Stimulated activated CD8-positive, alpha-beta memory T cell treated with anti-CD3 and anti-CD28 coated beads, Interleukin-4, amount 100 ng/mL, for 4 hours (primary cell): Measurements from ENCODE around the gene STX8.

Source experiments
- DNase-seq, 2 donors: peaks; one replicate each; pipeline ENCODE4 v3.0.0-alpha.2; 2020; ENCODE audit warnings: low read depth in 2 of 2, low spot score in 1 of 2

Gene STX8

GRCh38 chr17:9306086-9306485 lies 269.5 kb downstream of the STX8 start:
- DNase-seq, result no peak

DNA sequence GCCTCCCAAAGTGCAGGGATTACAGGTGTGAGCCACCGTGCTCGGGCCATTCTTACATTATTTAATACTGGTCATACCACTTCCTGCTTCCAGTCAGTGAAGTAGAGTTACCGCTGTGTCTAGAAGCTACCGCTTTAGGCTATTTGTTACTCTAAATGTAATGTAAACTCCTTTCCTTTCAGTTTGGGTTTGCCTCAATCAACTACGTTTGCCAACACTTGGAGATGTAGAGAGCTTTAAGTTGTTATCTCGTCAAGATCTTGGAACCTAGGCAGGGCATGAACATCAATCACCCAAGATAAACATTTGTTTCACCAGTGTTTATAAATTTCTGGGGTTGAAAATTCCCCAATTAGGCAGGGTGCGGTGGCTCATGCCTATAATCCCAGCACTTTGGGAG lies 275.9 kb downstream of the STX8 start:
- DNase-seq, result no peak

GRCh38 chr17:9298776-9299295 lies 276.8 kb downstream of the STX8 start:
- DNase-seq, result no peak

DNA sequence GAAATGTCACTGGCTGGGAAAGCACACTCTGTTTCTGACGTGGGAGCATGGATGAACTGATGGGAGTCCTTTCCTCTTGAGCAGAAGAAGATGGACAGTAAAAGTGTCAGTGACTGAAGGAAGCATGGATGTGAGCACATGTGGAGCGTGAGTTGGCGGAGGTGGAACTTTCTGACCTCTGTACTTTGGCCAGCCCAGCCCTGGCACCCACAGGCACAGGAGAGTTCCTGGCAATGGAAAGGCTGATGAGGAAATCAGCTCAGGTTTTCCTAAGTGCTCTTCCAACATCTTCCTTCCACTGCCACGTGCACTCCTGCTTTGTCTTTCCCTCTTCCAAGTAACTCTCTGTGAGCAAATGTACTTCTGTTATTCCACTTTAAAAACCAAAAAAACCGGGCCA lies 277.5 kb downstream of the STX8 start:
- DNase-seq, result no peak

GRCh38 chr17:9294661-9295210 lies 280.9 kb downstream of the STX8 start:
- DNase-seq, result no peak

- no peak for DNase-seq
Observed at GRCh38 chr17:9292561-9292941, 283.1 kb downstream of the STX8 start.

DNA sequence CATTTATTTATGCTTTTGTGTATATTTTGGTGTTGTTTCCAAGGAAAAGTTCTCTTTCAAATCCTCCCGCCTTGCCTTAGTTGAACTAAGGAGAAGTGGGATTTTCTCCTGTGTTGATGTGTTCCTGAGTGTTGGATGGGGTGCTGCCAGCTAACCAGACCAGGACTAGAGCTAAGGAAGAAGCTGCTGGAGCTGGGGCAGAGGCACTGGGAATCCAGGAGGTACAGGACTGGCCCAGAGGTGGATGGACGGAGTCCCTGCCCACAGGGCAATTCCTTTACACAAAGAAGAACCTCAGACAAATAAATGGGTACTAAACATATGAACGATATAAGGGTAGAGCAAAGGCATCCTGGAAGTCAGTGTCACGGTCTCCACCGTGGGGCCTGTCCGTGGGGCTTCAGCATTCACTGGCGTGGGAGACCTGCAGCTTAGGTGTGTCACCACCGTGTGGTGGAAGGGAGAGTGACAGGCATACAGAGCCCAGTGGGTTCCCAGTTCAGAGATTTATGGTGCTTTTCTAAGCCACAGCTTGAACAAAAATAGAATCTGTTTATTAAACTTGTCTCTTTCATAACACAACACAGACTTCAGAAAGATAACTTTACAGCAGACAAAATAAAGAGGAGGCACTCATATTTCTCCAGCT lies 283.6 kb downstream of the STX8 start:
- DNase-seq, result peak in 1 of 2 donors; percentile 2

GRCh38 chr17:9290226-9290613 lies 285.4 kb downstream of the STX8 start:
- DNase-seq, result no peak

- DNase-seq, result no peak
Observed at GRCh38 chr17:9287306-9287705, 288.3 kb downstream of the STX8 start.

DNA sequence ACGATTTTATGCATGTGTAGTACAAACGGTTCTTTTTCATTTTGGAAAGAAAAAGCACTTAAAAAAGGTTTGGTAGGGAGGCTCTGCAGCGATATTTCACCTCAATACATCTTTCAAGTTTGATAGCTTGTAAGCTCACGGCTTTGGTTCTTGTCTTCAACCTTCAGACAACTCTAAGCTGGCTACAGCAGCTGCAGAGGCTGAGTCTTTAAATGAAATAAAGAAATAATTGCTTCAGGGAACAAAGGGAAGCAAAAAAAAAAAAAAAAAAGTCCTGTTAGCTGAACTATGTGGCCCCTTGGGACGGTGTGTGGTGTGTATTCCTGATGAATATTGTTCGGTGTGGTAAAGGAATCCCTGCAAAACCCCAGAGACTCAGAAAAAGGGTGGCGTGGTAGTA lies 289.2 kb downstream of the STX8 start:
- no peak for DNase-seq

- DNase-seq, result no peak
Observed at GRCh38 chr17:9285602-9286427, 289.8 kb downstream of the STX8 start.

GRCh38 chr17:9284884-9285283 lies 290.7 kb downstream of the STX8 start:
- no peak for DNase-seq

DNA sequence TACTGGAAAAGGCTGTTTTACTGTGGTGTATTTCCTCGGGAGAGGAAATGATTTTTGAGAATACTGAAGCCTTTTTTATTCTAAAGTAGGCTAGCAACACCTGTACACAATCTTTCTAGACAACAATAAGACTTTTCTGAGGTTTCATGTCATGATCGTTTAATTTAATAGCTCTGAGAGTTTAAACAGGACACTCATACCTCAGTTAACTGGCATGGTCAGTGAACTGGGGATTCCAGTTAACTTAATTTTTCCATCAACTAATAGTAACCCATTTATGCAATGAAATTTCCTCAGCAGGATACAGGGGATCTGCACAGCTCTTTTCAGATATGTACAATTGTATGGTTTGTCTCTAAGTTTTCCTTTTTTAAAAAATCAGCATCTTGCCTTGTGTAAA lies 291.7 kb downstream of the STX8 start:
- no peak for DNase-seq

- DNase-seq, result no peak
Observed at GRCh38 chr17:9279893-9280292, 295.7 kb downstream of the STX8 start.

GRCh38 chr17:9274973-9275372 lies 300.6 kb downstream of the STX8 start:
- DNase-seq, result no peak

DNA sequence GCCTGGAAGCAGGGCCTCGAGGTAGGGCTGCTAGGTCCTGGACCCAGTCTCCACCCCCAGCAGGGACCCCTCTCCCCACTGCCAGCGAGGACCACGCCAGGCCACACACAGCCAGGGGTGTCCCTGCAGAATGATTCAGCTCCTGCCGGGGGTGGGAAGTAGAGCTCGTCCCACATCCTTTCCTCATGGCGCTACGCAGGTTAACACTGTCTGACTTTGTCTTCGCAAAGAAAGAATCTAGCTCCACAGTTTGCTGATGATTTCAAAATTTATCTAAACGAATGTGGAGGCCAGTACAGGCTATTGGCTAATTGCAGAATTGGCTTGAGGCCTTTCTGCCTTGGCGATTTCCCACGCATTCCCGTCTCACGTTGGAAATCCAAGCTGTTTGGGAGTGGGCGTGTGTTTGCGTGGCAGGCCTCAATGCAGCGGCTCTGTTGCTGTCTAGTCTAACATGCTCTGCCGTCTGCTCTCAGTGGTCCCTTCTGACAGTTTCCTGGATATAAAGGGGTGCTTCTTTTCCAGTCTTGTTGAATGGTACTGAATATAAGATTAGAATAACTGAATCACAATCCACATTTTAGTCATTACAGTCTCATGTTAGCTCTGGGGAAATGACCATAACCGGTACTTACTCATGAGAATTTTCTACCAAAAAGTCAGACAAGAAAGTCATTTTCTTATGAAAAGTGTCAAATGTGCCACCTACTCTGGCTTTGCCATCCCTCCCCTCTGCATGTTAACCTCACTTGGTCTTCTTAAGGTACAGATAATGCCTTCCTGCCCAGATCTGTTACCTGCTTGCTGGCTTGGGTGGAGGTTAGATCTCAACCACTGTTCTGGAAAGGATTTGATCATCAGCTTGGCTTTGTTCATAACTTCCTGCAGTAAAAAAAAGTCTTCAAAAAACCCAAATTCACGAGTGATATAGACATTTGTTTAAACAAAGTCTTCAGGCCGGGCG lies 301.9 kb downstream of the STX8 start:
- DNase-seq, result no peak

- no peak for DNase-seq
Observed at GRCh38 chr17:9272501-9273200, 303.0 kb downstream of the STX8 start.

DNA sequence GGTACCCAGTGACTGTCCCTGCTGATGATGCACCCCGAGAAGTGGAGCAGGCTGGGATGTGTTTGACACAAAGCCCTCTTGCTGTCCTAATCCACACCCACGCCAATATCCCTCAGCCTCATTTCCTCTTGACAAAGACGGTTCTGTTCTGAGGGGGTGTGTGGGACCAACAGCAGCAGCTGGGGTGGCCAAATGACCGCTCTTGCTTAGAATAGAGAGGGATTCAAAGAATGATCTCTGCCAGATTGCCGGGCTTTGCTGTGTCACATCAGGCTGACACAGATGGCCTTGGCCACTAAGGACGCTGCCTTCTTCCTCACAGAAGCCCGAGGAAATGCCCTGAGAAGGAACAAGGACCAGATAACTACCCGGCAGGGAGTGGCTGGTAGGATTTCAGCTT lies 303.6 kb downstream of the STX8 start:
- DNase-seq, result no peak

- DNase-seq, result no peak
Observed at GRCh38 chr17:9270921-9271320, 304.7 kb downstream of the STX8 start.

GRCh38 chr17:9269350-9270035 lies 306.1 kb downstream of the STX8 start:
- no peak for DNase-seq
